OCI-LY7 (cell line): ENCODE measurements around the gene SSX2IP. TPM values are rescaled to one million over a fixed set of nuclear protein-coding genes. Genes with fewer than 3 reads are reported as not detected.

Experiments used
- BruUV-seq: library from RNA; stranded (reverse); fragments of 400-500 nt; replicated peaks from 2 replicates; lab custom pipeline; 2021; lab: Mats Ljungman, UMichigan
- CTCF ChIA-PET: fragments of 300-600 bp; sonication (Branson Sonifier 250); formaldehyde crosslinking; loops from one replicate; lab custom pipeline; 2022; ENCODE audit warnings: antibody characterized with exemption; ENCODE audit not compliant: unreplicated experiment; lab: Charles Lee
- POLR2A ChIA-PET: fragments of 300-600 bp; sonication (Branson Sonifier 250); formaldehyde crosslinking; loops from one replicate; lab custom pipeline; 2022; ENCODE audit warnings: antibody characterized with exemption; lab: Charles Lee
- DNase-seq: peaks from one replicate; pipeline ENCODE4 v3.0.0-alpha.2; 2015; ENCODE audit warnings: low spot score
- H2AFZ ChIP-seq: fragments of 200-600 bp; sonication (generic), shearing (Covaris generic); 2 replicates; pipeline ENCODE4 v1.6.1; 2014; ENCODE audit warnings: mild to moderate bottlenecking, antibody characterized with exemption, low read length, moderate library complexity
- H3K27ac ChIP-seq: fragments of 200-600 bp; sonication (generic); 2 replicates; pipeline ENCODE4 v1.5.1; 2014; ENCODE audit warnings: mixed run types, low read depth, mild to moderate bottlenecking, moderate library complexity, low read length, inconsistent platforms; ENCODE audit not compliant: poor library complexity, severe bottlenecking
- H3K36me3 ChIP-seq: fragments of 200-600 bp; sonication (generic); 2 replicates; pipeline ENCODE4 v1.6.1; 2014; ENCODE audit warnings: mild to moderate bottlenecking, antibody characterized with exemption, low read length, moderate library complexity, mixed read lengths; ENCODE audit not compliant: insufficient read depth
- H3K4me1 ChIP-seq: fragments of 200-600 bp; sonication (generic); 2 replicates; pipeline ENCODE4 v1.5.1; 2014; ENCODE audit warnings: mild to moderate bottlenecking, low read length; ENCODE audit not compliant: insufficient read depth, poor library complexity, severe bottlenecking
- H3K4me2 ChIP-seq: fragments of 200-600 bp; sonication (generic); 2 replicates; pipeline ENCODE4 v1.6.1; 2014; ENCODE audit warnings: mild to moderate bottlenecking, low read length
- H3K4me3 ChIP-seq: fragments of 200-600 bp; sonication (generic); 2 replicates; pipeline ENCODE4 v1.5.1; 2014; ENCODE audit warnings: mild to moderate bottlenecking, low read depth, low read length; ENCODE audit not compliant: poor library complexity, severe bottlenecking
- H3K79me2 ChIP-seq: fragments of 200-600 bp; sonication (generic); 2 replicates; pipeline ENCODE4 v1.6.1; 2016; ENCODE audit warnings: low read depth, mild to moderate bottlenecking, low read length, moderate library complexity, mixed read lengths; ENCODE audit not compliant: insufficient read depth
- H3K9me2 ChIP-seq: fragments of 200-600 bp; sonication (generic); 2 replicates; pipeline ENCODE4 v1.6.1; 2016; ENCODE audit warnings: mild to moderate bottlenecking, low read length, mixed read lengths; ENCODE audit not compliant: insufficient read depth
- H3K9me3 ChIP-seq: fragments of 200-600 bp; sonication (generic); 2 replicates; pipeline ENCODE4 v1.6.1; 2014; ENCODE audit warnings: mild to moderate bottlenecking, mixed run types, low read length, mixed read lengths
- H4K20me1 ChIP-seq: fragments of 200-600 bp; sonication (generic); 2 replicates; pipeline ENCODE4 v1.6.1; 2014; ENCODE audit warnings: mild to moderate bottlenecking, antibody characterized with exemption, low read length, moderate library complexity, mixed read lengths; ENCODE audit not compliant: insufficient read depth
- CTCF ChIP-seq: fragments of 200-600 bp; sonication (generic); conservative IDR thresholded peaks from 2 replicates; pipeline ENCODE4 v1.5.1; 2014; ENCODE audit warnings: mild to moderate bottlenecking, antibody characterized with exemption, low read length, moderate library complexity, mixed read lengths
- EZH2phosphoT487 ChIP-seq: fragments of 200-600 bp; sonication (generic); IDR thresholded peaks from 2 replicates; pipeline ENCODE4 v1.6.1; 2018; ENCODE audit warnings: low read depth, borderline replicate concordance, mild to moderate bottlenecking, mixed run types, antibody characterized with exemption, low read length, moderate library complexity, mixed read lengths
- intact Hi-C: fragments of 100-400 bp; cut with micrococcal nuclease; formaldehyde crosslinking; loops from one replicate; pipeline ENCODE4 v1.10.0; 2022; ENCODE audit not compliant: unreplicated experiment
- total RNA-seq, 2 experiments: library from RNA; depleted of rRNA in 1 of 2; stranded (reverse); fragments of >200 nt in 1 of 2; shearing (Covaris generic) in 1 of 2; gene quantifications; 2 replicates each; pipeline ENCODE4 v1.2.3, GENCODE V29; 2014 to 2022

SSX2IP gene
- total RNA-seq, 2 experiments from 2014 or later, result 24.1 to 24.4 TPM

DNA sequence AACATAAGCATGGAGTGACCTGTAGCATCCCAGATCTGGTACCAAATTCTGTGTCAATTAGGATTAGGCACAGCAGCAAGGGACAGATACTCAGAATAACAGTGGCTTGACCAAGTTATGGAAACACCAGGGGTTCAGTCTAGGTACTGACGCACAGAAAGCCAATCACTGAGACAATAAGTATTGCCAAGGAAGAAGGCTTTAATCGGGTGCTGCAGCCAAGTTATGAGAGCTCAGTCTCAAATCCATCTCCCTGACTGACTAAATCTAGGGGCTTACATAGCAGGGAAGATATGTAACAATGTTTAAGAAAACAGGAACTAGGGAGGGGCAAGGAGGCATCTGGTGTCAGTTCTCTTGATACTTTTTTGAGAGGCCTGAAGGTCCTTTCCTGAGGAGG, 76.4 kb downstream of the SSX2IP start:
- Histone ChIP-seq H2AFZ (no peak overlapping the region), H3K36me3 (no peaks in the 10 kb centered on the region), H3K4me1 (no peaks in the 10 kb centered on the region), H3K4me3 (no peak overlapping the region), H3K9me3 (0 out of 2 replicates have a peak, but pooled peaks cover 5% of the 10 kb centered on the region), H3K9me2 (no peaks in the 10 kb centered on the region), H4K20me1 (no peaks in the 10 kb centered on the region), H3K79me2 (no peaks in the 10 kb centered on the region), H3K4me2 (no peak overlapping the region), H3K27ac (no peak overlapping the region)
- no TSS peak for BruUV-seq
- intact Hi-C loops, result no loop called here
- CTCF ChIA-PET, result no interaction called here
- POLR2A ChIA-PET, result interaction anchor here (0.6 kb wide), 1 partner anchor 86 kb away, joined by 3 read pairs; no protein-coding TSS in a partner anchor
- TF ChIP-seq EZH2phosphoT487 (no peak), CTCF (no peak)
- no peak for DNase-seq

- no peak for TF ChIP-seq CTCF
- TF ChIP-seq EZH2phosphoT487, result no peak
- no peaks in the 10 kb centered on the region for H3K36me3 ChIP-seq
- no peak for DNase-seq
- intact Hi-C loops, result no loop called here
- CTCF ChIA-PET, result no interaction called here
- H2AFZ ChIP-seq, result no peak overlapping the region
- BruUV-seq, result no TSS peak
- no peaks in the 10 kb centered on the region for H3K9me2 ChIP-seq
- 0 out of 2 replicates have a peak, but pooled peaks cover 5% of the 10 kb centered on the region for H3K9me3 ChIP-seq
- no peak overlapping the region for H3K27ac ChIP-seq
- no peaks in the 10 kb centered on the region for H3K4me1 ChIP-seq
- H3K4me3 ChIP-seq, result no peak overlapping the region
- H3K4me2 ChIP-seq, result no peak overlapping the region
- POLR2A ChIA-PET, result interaction anchor here (0.6 kb wide), 1 partner anchor 87 kb away, joined by 3 read pairs; no protein-coding TSS in a partner anchor
- H3K79me2 ChIP-seq, result no peaks in the 10 kb centered on the region
- no peaks in the 10 kb centered on the region for H4K20me1 ChIP-seq
These were observed 77.2 kb downstream of the SSX2IP start for GRCh38 chr1:84613026-84613425.

DNA sequence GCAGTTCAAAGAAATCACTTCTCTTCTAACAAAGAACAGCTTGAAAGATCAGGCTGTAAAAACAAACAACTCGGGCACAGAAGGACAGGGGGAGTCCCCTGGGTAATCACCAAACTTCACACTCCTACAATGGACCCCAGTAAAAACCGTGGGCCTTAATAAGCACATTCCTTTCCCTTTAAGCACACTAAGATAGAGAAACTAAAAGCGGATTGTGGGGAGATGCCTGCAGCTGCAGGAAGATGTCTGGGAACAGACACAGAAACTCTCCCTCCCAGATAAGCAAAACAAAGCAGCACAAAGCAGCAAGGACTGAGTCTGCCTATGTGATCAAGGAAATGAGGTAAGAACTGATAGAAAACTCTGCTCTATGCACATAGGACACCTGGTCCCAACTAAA, 78.5 kb downstream of the SSX2IP start:
- H3K9me3 ChIP-seq, result 0 out of 2 replicates have a peak, but pooled peaks cover 5% of the 10 kb centered on the region
- no peak overlapping the region for H3K4me3 ChIP-seq
- H3K9me2 ChIP-seq, result no peaks in the 10 kb centered on the region
- no peak overlapping the region for H3K4me2 ChIP-seq
- CTCF ChIA-PET, result no interaction called here
- H4K20me1 ChIP-seq, result no peaks in the 10 kb centered on the region
- POLR2A ChIA-PET, result interaction anchor here (0.6 kb wide), 1 partner anchor 622 kb away, joined by 3 read pairs; no protein-coding TSS in a partner anchor
- no peak overlapping the region for H3K27ac ChIP-seq
- H3K79me2 ChIP-seq, result no peaks in the 10 kb centered on the region
- no peak overlapping the region for H2AFZ ChIP-seq
- no peak for DNase-seq
- H3K4me1 ChIP-seq, result no peaks in the 10 kb centered on the region
- BruUV-seq, result no TSS peak
- TF ChIP-seq EZH2phosphoT487 (no peak), CTCF (no peak)
- no peaks in the 10 kb centered on the region for H3K36me3 ChIP-seq
- intact Hi-C loops, result no loop called here
